ENCODE results near the gene PDZD4. TPM values are rescaled to one million over a fixed set of nuclear protein-coding genes. Genes with fewer than 3 reads are reported as not detected.

PDZD4 gene
- total and polyA plus RNA-seq, 9 of the 15 experiments (the other 6 are each of a cell fraction or from before 2014, with no cell fraction given), result 0.05 to 0.38 (median 0.07) TPM; not detected in 5

GRCh38 chrX:153766098-153766817 lies 64.1 kb downstream of the PDZD4 start:
- POLR2A ChIA-PET, result interaction anchor here (0.6 to 0.7 kb wide), 3 partner anchors 35 to 780 kb away, joined by 3 to 4 read pairs (median 3); partner anchors contain the start of gene G6PD
- Histone ChIP-seq H2AFZ (ENCODE audit: low read depth, low read length) (peak overlapping the region; percentile 86), H3K79me2 (ENCODE audit: control insufficient read depth, insufficient read depth, low read length) (peaks cover 14% of the 10 kb centered on the region), H3K4me2 (ENCODE audit: insufficient read depth, low read length) (peak overlapping the region; percentile 87), H3K4me3 (peak overlapping the region; percentile 51), H3K9me1 (ENCODE audit: control insufficient read depth, insufficient read depth, low read length) (no peaks in the 10 kb centered on the region), H3K9ac (ENCODE audit: insufficient read depth in 1 of 2, low read depth in 2 of 2, low read length in 2 of 2) (peak overlapping the region; percentile 92 to 96), H3K27ac (ENCODE audit: extremely low read depth, low read depth, low read length) (peak overlapping the region; percentile 99), H3K27me3 (ENCODE audit: control insufficient read depth in 2 of 2, insufficient read depth in 2 of 2, low read length in 2 of 2) (no peaks in the 10 kb centered on the region), H3K4me1 (replicated peaks in 1 of 2; ENCODE audit: control insufficient read depth in 2 of 2, insufficient read depth in 2 of 2, low read length in 2 of 2) (peaks cover 15 to 83% of the 10 kb centered on the region in 2 experiments), H3K36me3 (ENCODE audit: control insufficient read depth, insufficient read depth, low read length) (no peaks in the 10 kb centered on the region), H4K20me1 (replicated peaks; ENCODE audit: control insufficient read depth, insufficient read depth, low read length) (no peaks in the 10 kb centered on the region), H3K9me3 (replicated peaks; ENCODE audit: control insufficient read depth, insufficient read depth, low read depth, low read length) (no peaks in the 10 kb centered on the region)
- 0% methylated on average over 14 of the region's 21 CpGs for WGBS (ENCODE audit: insufficient coverage, low coverage, missing lambda C conversion rate)
- DNase-seq (ENCODE audit: extremely low read depth in 1 of 4, low spot score in 3 of 4) (peak; percentile 71 to 91 (median 79)), FAIRE-seq (peak; percentile 92), ATAC-seq (peak; percentile 82)
- CTCF ChIA-PET (ENCODE audit: low intra/inter-chr PET ratio), result no interaction called here
- intact Hi-C loops (cut with micrococcal nuclease), result loop anchor here (5.0 kb wide), 1 partner anchor 161 kb away; the partner anchor contains the start of gene ARHGAP4
- in situ Hi-C loops (cut with MboI), result no loop called here
- BruUV-seq (replicated peaks), result TSS peak; percentile 83
- 0 out of 4 replicates have a peak, but pooled peaks of 1 of the 2 experiments have one; percentile 41 for TF ChIP-seq KDM4B (IDR thresholded peaks at IDR 0.05; ENCODE audit: borderline replicate concordance in 2 of 2, low read depth in 1 of 2)
- TF ChIP-seq NRF1 (conservative IDR thresholded peaks at IDR 0.05 in 1 of 2, IDR thresholded peaks at IDR 0.05 in 1 of 2), result peak in 1 of 2 experiments; percentile 26; a peak in 1 of 4 replicates
- TF ChIP-seq YY1 (IDR thresholded peaks at IDR 0.05; ENCODE audit: borderline replicate concordance in 1 of 3, control insufficient read depth in 1 of 3, extremely low read depth in 1 of 3, insufficient read depth in 3 of 3, insufficient read length in 1 of 3, insufficient replicate concordance in 2 of 3, low read depth in 1 of 3, low read length in 2 of 3), result peak in 1 of 3 experiments; percentile 25
- TF ChIP-seq THAP7 (CRISPR knock-in tag; IDR thresholded peaks at IDR 0.05), result no peak
- 0 out of 4 replicates have a peak, but pooled peaks of 1 of the 2 experiments have one; percentile 10 for TF ChIP-seq TRIM24 (IDR thresholded peaks at IDR 0.05)
- TF ChIP-seq ZBTB7A (IDR thresholded peaks at IDR 0.05; ENCODE audit: borderline replicate concordance, control insufficient read depth, low read depth, low read length), result peak; percentile 99
- no peak for TF ChIP-seq HINFP (tag; conservative IDR thresholded peaks at IDR 0.05; ENCODE audit: low read depth)
- peak; percentile 26; the same call in 1 of the 2 replicates for TF ChIP-seq REST (IDR thresholded peaks at IDR 0.05; ENCODE audit: borderline replicate concordance)
- TF ChIP-seq REST (CRISPR knock-in tag; IDR thresholded peaks at IDR 0.05; ENCODE audit: low read depth), result no peak

Data from K562 (cell line).